Measurements from ENCODE around the gene GID4.
"Not testable (repeated sequence)": the region's sequence is repeated elsewhere in the genome, so short reads cannot be mapped to it uniquely, and the experiment has no call there.

Gene GID4

DNA sequence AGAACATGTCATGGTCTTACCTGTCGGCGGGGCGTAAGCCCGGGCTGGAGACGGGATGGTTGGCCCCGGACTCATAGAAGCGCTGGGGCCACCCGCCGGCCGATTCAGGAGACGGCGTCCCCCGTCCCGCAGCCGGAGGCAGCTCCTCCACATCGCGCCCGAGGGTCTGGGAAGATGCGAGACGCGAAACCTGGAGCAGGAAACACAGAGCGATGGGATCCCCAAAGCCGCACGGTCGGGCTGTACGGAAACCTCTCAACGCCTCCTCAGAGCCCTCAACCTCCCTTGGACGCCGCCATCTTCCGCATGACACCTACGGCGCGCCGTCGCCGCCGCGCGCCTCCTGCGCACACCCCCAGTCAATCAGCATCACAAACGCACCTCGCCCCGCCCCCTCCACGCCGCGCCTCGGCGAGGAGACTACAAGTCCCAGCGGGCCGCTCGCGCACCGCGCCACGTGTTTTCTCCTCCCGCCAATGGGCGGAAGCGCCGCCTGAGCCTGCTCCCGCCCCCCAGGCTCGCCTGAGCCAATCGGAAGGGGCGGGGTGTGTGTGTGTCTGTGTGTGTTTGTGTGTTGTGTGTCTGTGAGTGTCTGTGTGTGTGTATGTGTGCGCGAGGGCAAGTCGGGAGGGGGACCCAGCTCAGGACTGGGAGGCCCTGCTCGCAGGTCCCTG is at the start of gene GID4, which contains the start of gene ATPAF2:
TSS of gene GID4 (plus strand) at position 548 of the 674 bp plus-strand sequence. CDS start at position 605, 57 bp downstream.
TSS of gene ATPAF2 (minus strand) at position 308 of the 674 bp plus-strand sequence. CDS start at position 153, 155 bp downstream.
- DNase-seq (ENCODE audit: low spot score): peak; percentile 100

DNA sequence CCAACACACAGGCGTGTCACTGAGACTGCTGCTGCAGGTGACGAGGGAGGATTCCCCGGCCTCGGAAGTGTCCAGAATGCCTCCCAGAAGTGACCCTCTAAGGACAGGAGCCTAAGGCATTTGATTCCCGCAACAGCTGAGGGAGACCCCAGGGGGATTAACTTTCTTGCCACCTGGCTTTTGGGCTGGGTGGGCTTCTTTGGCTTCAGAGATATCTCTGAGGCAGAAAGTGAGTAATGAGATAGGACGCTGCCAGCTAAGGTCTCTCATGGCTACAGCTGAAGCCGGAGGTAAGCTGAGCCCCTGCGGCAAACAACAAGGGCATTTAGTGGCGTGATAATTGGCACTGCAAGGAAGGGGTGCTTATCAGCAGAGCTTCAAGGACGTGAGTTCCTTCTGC is 49.6 kb upstream of the GID4 start:
- DNase-seq (ENCODE audit: low spot score): no peak

DNA sequence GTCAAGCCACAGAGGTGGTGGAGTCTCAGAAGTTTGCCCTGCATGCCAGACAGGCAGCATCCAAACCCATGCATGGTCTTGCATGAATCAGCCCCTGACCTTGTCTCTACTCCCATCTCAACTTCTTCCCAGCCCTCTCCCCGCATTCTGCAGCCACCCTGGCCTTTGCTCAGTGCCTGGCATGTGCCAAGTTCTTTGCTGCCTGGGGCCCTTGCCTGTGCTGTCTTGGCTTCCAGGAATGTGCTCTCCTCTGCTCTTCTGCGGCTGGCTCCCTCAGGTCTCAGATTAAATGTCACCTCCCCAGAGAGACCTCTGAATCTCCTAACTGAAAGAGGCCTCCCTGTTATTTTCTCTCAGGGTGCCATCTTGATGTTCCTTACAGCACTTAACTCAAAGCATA is 48.9 kb upstream of the GID4 start:
- DNase-seq (ENCODE audit: low spot score): no peak

DNA sequence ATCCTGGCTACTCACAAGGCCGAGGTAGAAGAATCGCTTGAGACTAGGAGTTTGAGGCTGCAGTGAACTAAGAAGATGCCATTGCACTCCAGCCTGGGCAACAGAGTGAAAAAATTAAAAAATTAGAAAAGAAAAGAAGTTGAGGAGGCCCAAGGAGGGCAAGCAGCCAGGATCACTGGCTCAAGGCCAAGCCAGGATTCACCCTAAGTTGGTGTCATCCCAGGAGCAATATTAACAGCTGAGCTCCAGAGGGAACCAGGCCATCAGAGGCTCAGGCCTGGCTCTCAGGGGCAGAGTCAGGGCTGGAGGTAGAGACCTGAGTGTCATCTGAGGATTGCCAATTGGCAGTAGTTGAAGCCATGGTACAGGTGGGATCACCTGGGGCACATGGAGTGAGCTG is 45.8 kb upstream of the GID4 start:
- DNase-seq (ENCODE audit: low spot score): no peak

DNA sequence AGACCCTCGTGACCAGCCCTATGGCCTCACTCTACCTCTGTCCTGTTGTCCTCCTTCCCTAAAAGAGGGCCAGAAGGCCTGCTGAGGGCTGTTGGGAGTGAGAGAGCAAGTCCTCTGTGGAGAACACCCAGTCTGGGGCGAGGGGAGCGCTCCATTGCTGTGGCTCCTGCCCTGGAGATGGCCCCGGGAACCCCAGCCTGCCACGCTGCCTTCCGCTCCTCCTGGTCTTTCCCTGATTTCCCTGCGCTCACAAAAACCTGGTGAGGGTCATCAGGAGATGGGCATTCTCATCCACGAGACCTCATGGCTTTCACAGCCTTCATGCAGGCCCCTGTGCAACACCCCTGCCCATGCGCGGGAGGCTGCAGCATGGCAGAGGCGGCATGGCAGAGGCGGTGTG is 45.4 kb upstream of the GID4 start:
- DNase-seq (ENCODE audit: low spot score): no peak

DNA sequence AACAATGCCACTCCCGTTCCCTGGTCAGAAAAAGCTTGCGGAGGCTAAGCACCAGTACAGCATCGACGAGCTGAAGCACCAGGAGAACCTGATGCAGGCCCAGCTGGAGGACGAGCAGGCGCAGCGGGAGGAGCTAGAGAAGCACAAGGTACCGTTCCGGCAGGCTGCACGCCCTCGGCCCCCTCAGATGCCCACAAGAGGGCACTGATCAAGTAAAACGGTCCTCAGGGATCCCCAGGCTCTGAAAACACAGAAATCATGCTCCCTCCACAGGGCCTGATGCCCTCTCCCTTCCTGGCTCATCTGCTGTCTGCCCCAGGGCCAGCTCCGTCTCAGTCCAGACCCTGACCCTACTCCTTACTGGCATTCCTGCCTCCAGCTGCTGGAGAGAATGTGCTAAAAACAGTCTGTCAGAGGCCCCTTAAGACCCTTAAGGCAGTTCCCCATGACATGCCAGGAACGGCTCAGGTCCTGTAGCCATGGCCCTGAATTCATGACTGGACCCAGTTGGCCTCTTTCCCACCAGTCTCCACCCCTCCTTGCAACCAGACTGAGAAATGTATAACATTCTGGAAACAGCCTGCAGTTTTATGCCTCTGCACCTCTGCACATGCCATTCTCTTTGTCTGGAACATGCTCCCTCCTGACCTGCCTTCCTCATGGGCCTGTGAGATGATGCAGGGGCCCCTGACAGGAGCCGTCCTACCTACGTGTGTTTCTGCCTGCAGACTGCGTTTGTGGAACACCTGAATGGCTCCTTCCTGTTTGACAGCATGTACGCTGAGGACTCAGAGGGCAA is 44.7 kb upstream of the GID4 start:
- no peak for DNase-seq (ENCODE audit: low spot score)

DNA sequence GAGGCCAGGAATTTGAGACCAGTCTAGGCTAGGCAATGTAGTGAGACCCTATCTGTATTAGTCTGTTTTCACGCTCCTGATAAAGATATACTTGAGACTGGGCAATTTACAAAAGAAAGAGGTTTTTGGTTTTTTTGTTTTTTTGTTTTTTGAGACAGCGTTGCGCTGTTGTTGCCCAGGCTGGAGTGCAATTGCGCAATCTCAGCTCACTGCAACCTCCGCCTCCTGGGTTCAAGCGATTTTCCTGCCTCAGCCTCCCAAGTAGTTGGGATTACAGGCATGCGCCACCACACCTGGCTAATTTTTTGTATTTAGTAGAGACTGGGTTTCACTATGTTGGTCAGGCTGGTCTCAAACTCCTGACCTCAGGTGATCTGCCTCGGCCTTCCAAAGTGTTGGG is 43.3 kb upstream of the GID4 start:
- DNase-seq (ENCODE audit: low spot score): not testable (repeated sequence)

DNA sequence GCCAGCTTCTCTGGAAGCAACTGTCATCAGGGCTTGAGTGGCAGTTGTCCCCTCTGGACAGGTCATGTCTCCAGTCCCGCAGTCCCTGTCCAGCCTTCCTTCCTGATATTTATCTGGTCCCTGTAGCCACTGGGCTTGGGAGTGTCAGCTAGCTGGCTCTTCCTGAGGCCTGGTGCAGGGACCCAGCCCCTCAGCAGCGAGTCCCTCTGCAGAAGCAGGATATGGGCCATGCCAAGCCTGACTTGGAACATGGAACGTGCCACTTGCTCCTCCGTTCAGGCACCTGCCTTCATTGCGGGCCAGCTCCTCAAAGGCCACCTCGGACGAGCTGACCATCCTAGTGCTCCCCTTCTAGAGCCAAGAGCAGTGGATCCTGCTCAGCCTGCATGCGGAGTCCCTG is 40.3 kb upstream of the GID4 start:
- DNase-seq (ENCODE audit: low spot score): no peak

DNA sequence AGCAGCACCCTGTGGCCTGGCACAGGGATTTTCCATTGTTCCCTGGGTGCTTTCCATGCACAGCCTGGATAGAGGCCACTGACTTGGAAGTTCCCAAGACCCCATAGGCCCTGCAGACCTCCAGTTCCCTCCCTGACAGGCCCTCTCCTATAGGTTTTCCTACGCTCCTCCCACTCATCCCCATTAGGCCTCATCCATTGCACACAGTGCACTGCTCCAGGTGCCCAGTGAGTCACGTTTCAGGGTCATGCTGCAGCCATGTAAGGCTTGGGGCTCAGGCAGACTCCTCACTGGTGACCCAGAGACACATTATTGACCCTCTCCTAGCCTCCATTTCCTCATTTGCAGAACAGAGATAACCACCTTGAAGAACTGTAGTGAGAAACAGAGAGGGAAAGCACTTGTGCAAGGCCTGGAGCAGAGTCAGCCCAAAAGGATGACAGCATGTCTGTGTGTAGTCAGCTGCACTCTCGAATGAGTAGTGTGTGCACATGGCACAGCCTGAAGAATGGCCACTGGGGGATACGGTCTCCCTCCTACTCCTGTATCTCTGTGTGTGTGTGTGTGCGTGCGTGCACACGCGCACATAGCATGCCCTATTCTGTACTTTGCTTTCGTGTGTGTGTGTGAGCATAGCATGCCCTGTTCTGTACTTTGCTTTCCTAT is 39.7 kb upstream of the GID4 start:
- no peak for DNase-seq (ENCODE audit: low spot score)

DNA sequence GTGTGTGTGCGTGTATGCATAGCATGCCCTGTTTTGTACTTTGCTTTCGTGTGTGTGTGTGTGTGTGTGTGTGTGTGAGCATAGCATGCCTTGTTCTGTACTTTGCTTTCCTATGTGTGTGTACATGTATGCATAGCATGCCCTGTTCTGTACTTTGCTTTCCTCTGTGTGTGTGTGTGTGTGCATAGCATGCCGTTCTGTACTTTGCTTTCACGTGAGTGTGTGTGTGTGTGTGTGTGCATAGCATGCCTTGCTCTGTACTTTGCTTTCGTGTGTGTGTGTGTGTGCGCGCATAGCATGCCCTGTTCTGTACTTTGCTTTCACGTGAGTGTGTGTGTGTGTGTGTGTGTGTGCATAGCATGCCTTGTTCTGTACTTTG is 39.2 kb upstream of the GID4 start:
- DNase-seq (ENCODE audit: low spot score): no peak

DNA sequence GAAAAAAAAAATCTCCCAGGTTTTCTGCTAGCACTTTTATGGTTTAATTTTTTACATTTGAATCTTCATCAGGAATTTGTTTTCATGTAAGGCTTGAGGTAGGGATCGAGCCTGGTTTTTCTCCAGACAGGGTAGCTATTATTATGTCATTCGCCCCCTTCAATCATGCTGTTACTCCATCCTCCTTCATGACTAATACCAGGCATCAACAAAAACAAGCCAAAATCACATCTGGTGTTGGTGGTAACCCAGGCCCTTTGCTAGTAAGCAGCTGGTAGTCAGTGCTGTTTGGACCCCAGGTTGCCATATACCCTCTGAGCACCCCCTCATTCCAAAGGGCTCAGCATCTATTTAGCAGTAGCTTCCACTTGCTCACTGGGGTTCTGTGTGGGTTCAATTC is 37.0 kb upstream of the GID4 start:
- no peak for DNase-seq (ENCODE audit: low spot score)

DNA sequence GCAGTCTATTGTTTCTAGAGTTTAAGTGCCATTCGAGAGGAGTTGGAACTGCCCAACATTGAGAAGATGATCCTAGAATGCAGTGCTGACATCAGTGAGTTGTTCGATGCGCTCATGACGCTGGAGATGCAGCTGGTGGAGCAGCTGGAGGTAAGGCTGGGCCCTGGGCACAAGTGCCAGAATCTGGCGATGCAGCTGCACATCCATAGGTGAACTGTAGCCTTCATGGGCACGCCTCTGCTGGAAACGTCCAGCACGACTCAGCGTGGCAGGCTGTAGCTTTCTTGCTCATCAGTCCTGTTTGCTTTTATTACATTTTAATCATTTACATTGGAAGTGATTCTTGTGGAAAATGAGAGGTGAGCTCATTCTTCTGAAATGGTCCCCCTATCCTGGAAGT is 34.9 kb upstream of the GID4 start:
- DNase-seq (ENCODE audit: low spot score): no peak

DNA sequence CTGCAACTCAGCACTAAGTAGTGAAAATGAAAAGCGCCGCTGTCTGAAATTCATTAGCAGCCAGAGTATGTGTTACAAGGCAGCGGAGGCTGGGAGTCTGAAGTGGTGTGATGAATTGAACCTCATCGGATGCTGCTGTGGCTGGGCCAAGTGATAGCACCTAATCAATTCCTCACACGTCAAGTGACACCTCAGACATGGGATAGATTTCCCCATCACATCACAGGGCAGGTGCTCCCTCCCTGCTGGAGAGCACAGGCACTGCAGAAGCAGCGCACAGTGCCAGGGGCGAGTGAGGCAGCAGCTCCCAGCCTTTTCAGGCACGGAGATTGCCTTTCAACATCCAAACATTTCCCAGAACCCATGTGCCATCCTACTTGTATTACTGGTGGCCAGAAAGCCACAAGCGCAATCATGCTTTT is 34.3 kb upstream of the GID4 start:
- DNase-seq (ENCODE audit: low spot score): no peak

DNA sequence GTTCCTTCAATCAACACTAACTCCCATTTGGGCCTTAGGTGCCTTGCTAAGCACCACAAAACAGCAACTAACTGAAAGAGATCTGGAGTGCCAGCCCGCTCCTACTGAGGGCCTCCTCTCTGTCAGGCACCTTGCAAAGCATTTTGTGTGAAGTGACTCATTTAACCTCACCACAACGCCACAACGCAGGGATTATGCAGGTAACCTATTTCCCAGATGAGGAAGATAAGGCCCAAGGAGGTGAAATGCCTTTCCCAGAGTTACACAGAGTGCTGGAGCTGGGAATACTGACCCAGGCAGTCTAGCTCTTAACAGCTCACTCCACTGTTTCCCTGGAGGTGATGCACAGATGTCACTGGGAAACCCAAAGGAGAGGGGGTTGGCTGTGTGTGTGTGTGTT is 33.7 kb upstream of the GID4 start:
- DNase-seq (ENCODE audit: low spot score): no peak

DNA sequence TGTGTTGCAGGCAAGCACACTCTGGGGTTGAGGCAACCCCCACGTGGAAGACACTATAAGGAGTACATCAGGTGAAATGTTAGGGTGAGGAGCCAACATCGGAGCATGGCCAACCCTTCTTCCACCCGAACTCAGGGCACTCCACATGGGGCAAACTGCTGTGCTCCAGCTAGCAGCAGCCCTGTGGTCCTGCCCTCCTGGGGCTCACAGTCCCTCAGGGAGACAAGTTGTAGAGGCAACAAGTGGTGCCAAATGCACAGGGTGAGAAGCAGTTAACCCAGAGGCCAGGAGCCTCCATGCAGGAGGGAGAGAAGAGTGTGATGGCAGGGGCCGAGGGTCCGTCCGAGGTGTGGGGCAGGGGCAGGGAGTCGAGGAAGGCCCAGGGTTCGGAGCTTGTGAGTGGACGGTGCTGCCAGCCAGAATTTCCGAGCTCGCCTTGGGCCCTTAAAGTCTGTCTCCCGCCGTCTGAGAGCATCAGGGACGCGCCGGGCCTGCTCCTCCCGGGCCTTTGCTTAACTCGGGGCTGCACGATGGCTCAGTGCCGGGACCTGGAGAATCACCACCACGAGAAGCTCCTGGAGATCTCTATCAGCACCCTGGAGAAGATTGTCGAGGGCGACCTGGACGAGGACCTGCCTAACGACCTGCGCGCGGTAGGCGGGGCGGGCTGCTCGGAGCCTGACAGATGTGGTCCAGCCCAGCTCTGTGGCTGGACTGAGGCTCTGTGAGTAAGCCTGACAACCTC is 32.5 kb upstream of the GID4 start:
- no peak for DNase-seq (ENCODE audit: low spot score)

DNA sequence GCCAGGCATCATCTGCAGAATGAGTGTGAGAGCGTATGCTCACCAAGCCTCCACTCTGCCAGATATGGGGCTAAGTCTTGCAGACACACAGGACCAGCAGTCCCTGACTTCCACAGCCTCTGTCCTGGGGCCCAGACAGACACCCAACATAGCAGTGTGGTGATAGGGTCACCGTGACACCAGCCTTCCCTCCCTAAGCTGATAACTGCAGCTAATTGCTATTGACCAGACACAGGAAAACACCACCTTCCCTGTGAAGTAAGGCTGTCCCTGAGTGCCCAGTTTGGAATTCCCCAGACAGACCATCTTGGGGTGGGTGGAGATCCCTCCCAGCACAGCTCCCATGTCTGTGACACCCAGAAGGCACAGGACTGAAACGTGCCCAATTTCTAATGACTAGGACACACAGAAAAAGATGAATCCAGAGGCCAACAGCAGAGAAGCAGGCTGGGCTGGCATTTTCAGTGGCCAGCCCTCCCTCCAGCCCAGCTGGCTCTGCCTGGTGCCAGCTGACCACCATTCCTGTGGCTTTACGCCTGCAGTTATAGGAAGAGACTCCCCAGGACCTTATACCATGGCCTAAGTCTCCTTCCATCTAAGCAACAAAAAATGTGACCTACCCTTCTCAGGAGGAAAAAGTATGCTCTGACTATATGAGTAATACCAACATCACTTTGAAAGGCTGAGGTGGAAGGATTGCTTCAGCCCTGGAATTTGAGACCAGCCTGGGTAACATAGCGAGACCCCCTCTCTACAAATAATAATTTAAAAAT is 30.5 kb upstream of the GID4 start:
- no peak for DNase-seq (ENCODE audit: low spot score)

DNA sequence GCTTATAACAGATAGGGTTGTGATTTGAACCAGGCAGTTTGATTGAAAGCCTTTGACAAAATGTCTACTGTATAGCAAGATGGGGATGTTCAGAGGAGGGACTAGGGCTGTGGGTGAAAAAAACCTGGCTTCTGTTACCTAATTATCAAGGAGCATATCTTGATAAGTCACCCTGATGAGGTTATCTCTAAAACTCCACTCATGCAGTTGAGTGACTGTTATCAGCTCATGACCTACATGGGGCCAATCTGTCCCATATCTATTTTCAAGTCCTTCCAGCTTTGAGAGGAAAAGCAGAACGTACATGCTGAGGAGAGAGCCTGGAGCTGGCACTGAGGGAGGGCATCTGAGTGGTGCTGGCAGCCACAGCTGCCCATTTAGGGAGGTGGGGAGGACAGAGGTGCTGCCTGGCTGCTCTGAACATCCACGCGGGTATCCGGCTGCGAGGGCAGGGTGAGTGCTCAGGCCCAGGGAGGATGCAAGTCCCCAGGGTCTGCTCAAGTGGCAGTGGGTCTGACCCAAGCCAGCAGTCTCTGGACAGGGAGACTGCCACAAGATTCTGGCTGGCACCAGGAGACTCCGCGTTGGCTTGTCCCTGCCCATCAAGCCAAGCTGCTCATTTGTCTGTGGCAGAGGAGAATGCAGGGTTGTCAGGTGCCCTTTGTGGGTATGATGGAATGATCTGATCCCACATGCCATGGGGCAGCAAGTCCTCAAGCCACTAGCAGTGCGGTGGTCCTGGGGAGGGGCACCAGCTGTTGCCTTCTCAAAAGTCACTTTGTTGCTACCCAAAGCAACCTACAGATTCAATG is 29.4 kb upstream of the GID4 start:
- DNase-seq (ENCODE audit: low spot score): no peak

DNA sequence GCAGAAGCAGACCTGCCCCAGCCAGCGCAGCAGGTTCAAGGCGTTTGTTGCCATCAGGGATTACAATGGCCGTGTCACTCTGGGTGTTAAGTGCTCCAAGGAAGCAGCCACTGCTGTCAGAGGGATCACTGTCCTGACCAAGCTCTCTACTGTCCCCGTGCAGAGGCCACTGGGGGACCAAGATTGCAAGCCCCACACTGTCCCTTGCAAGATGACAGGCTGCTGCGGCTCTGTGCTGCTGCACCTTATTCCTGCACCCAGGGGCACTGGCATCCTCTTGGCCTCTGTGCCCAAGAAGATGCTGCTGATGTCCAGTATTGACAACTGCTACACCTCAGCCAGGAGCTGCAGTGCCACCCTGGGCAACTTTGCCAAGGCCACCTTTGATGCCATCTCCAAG is 27.9 kb upstream of the GID4 start:
- DNase-seq (ENCODE audit: low spot score): no peak

DNA sequence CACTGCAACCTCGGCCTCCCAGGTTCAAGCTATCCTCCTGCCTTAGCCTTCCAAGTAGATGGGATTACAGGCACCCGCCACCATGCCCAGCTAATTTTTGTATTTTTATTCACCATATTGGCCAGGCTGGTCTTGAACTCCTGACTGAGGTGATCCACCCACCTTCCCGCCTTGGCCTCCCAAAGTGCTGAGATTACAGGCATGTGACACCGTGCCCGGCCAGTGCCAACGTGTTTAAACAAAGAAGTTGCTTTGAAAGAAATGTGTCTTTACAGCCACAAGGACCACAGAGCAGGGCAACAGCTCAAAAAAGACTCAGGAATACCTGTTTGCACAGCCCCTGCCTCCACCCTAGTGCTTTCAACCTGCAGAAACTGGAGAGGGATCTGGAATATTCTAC is 25.2 kb upstream of the GID4 start:
- DNase-seq (ENCODE audit: low spot score): no peak

DNA sequence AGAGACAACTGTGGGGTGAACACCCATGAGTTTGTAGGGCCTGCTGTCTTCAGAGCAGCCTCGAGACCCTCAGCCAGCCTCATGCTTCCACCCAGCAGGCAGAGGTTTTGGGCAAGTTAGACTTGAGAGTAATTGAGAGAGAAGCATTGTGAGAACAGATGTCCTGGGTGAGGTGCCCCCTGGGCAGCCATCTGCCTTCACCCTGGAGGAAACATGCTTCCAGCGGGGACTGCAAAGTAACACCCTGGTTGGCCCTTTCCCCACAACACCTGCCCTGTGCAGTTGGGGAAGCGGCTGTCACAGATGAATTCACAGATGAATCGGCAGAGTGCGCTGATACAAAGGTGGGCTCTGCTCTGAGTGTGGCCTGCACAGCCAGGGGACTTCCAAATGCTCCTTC is 23.6 kb upstream of the GID4 start:
- DNase-seq (ENCODE audit: low spot score): no peak

DNA sequence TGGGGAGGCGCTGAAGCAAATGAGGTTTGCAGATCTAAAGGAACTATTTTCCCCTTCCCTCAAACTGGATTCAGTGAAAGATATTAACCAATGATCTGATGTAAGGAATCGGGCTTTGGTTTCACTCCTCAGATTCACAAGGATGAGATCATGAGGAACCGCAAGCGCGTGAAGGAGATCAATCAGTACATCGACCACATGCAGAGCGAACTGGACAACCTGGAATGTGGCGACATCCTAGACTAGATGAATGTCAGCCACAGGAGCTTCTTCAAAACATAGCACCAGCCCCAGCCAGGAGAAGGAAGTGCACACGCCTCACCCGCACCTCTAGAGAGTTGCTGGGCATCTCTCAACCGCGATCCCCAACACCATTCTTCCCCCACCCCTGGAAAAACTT is 22.8 kb upstream of the GID4 start:
- no peak for DNase-seq (ENCODE audit: low spot score)
